ENCODE data around the gene AEBP1.

DNA sequence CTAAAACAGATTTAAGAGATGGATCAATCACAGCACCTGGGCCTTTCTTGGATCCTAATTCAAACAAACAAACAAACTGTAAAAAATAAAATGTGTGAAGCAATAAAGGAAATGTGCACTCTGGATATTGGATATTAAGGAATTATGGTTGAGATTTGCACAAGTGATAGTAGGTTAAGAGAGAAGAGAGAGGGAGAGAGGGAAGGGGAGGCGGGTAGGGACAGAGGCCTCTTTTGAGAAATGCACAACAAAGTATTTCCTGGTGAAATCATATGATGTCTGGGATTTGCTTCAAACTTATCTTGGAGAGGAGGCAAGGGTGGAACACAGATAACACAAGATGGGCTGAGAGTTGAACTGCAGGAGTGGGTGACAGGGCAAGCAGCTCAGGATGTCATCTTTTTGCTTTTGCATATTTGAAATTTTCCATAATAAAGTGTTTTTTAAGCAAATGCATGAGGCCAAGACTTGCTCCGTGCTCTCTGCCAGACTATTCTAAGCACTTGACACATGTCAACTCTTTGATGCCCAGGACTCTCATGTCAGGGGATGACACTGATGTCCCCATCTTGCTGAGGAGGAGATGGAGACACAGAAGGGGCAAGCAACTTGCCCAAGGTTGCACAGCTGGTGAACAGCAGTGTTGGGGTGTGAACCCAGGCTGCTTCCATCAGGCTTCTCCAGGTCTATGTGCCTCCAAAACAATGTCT lies 9.1 kb upstream of the AEBP1 start:
- TF ChIP-seq POLR2A (IDR thresholded peaks at IDR 0.05; ENCODE audit: extremely low read depth, insufficient read length) (no peak), MYC (IDR thresholded peaks at IDR 0.05; ENCODE audit: low read depth, low read length) (no peak)
- TF ChIP-seq, protein P1, sequence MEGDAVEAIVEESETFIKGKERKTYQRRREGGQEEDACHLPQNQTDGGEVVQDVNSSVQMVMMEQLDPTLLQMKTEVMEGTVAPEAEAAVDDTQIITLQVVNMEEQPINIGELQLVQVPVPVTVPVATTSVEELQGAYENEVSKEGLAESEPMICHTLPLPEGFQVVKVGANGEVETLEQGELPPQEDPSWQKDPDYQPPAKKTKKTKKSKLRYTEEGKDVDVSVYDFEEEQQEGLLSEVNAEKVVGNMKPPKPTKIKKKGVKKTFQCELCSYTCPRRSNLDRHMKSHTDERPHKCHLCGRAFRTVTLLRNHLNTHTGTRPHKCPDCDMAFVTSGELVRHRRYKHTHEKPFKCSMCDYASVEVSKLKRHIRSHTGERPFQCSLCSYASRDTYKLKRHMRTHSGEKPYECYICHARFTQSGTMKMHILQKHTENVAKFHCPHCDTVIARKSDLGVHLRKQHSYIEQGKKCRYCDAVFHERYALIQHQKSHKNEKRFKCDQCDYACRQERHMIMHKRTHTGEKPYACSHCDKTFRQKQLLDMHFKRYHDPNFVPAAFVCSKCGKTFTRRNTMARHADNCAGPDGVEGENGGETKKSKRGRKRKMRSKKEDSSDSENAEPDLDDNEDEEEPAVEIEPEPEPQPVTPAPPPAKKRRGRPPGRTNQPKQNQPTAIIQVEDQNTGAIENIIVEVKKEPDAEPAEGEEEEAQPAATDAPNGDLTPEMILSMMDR (IDR thresholded peaks at IDR 0.05; ENCODE audit: low read depth, low read length): no peak
- TF ChIP-seq, protein P2, sequence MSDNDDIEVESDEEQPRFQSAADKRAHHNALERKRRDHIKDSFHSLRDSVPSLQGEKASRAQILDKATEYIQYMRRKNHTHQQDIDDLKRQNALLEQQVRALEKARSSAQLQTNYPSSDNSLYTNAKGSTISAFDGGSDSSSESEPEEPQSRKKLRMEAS (IDR thresholded peaks at IDR 0.05; ENCODE audit: low read depth, low read length): no peak
